AG08396 (cell line): ENCODE results near the gene NME8.

Experiments used
- DNase-seq: peaks from one replicate; pipeline ENCODE4 v3.0.0; 2012; ENCODE audit warnings: low spot score, mixed read lengths

Gene NME8

GRCh38 chr7:37932543-37932942 lies 84.1 kb downstream of the NME8 start:
- DNase-seq: no peak

DNA sequence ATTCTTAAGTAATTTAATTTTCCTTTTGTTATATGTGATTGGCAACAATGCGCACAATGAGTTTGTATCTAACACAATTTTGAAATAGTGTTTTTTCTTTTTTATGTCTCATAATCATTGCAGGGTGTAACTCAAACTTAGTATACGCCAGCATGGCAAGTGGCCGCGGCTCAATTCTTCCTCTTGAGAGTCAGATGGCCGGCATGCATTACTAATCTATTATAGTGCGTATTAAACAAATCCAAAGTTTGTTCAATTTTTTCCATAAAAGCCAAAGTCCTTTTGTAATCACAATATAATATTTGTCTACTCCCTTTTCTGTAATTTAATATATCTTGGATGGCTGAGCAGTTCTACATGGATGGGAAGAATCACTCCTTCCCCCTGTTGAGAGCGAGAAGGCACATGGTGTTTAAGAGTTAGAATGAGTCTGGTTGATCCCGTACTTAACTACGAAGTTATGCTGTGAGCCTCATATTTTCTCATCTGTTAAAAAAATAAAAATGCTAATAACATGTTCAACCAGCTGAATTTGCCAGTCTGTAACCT lies 84.7 kb downstream of the NME8 start:
- no peak for DNase-seq

DNA sequence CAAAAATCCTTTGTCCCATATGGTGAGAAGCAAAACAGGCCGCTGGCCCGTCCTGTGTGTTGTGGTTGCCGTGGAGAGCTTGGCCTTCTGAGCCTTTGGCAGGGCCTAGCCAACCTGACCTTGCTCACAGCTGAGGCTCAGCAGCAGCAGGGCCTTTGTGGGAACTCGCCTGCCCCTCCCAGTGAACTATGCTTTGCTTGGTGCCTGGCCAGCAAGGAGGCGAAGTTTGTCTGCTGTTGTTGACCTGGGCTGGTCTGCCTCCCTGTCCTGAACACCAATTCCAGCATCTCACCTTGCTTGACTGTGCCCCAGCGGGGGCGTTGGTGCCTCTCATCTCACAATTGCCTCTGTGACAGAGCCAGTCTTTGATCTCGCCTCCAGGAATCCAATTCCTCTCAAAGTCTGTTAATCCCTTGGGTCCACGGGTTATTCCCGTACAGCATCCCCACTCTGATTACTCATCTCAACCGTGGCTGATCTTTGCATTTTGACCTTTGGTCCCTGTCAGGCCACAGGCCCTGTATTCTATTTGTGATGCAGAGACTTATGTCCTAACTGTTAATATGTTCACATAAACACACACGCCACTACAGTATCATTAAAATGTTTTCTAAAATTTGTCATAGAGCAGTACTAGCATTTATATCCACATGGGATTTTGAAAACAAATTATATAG lies 94.7 kb downstream of the NME8 start:
- no peak for DNase-seq

DNA sequence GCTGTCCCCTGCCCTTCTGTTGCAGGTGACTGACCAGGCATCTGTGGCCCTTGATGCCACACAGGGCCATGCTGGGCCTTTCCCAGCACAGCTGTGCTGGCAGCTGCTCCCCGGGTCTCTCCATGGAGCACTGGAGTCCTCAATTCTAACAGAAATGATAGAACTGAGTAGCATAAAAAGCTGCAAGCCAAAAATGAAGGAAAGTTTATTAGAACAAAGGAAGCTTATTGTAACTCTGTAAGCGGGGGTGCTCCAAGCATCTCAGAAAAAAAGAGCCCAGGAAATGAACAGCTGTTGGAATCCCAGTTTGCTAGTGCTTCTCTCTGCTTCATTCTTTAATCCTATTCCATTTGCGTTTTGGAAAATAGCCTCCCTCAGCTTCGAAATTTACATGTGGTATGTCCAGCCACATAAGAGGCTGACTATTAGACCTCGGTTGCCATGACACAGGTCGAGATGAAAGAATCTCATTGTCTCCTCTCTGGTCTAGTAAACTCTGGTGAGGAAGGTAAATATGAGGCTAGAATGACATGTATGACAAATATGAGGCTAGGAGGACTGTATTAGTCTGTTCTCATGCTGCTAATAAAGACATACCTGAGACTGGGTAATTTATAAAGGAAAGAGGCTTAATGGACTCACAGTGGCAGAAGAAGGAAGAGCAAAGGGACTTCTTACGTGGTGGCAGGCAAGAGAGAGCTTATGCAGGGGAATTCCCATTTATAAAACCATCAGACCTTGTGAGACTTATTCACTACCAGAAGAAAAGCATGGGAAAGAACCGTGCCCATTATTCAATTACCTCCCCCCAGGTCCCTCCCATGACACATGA lies 95.7 kb downstream of the NME8 start:
- DNase-seq: no peak

- DNase-seq: no peak
Observed at GRCh38 chr7:37944737-37945054, 96.3 kb downstream of the NME8 start.

DNA sequence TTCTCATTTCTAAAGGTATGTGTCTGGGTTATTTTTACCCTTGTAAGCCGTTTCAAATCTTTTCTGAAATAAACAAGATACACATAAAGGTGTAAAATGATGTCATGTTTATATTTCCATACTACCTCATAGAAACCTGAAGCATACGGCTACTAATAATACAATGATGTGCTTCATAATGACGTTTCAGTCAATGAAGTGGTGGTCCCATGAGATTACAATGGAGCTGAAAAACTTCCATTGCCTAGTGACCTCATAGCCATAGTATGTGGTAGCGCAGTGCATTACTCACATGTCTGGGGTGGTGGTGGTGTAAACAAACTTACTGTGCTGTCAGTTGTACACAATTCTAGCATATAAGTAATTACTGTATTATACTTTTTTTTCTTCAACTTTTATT lies 96.9 kb downstream of the NME8 start:
- no peak for DNase-seq

GRCh38 chr7:37947138-37947940 lies 98.9 kb downstream of the NME8 start:
- DNase-seq: no peak

- no peak for DNase-seq
Observed at GRCh38 chr7:37947941-37948210, 99.5 kb downstream of the NME8 start.
